ENCODE results near the gene VWA1.
"Not testable (repeated sequence)": the region's sequence is repeated elsewhere in the genome, so short reads cannot be mapped to it uniquely, and the experiment has no call there.

VWA1 gene

GRCh38 chr1:1461721-1462317, 26.3 kb downstream of the VWA1 start:
- no peak for DNase-seq

- no peak for DNase-seq
Observed at GRCh38 chr1:1462318-1462966, 27.0 kb downstream of the VWA1 start.

- DNase-seq: no peak
Observed at GRCh38 chr1:1463312-1463711, 27.8 kb downstream of the VWA1 start.

- not testable (repeated sequence) for DNase-seq
Observed at GRCh38 chr1:1468196-1468985, 32.9 kb downstream of the VWA1 start.

GRCh38 chr1:1470626-1471388, 35.3 kb downstream of the VWA1 start:
- no peak for DNase-seq

DNA sequence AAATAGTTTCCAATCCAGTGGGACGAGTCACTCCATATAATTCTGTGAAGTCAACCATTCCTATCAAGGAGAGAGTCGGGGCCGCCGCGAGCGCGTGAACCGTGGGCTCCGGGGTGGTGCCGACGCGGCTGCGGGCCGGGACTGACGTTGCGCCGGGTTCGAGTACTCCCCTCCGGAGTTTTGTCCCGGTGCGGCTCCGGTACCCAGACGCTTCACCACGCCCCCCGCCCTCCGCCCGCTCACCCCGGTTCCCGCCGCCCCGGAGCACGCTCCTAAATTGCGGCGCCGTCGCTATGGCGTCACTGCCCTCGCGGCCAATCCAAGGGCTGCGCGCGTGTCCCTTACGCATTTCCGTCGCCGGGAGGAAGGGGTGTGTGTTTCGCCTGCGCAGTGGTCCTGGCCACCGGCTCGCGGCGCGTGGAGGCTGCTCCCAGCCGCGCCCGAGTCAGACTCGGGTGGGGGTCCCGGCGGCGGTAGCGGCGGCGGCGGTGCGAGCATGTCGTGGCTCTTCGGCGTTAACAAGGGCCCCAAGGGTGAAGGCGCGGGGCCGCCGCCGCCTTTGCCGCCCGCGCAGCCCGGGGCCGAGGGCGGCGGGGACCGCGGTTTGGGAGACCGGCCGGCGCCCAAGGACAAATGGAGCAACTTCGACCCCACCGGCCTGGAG, 36.0 kb downstream of the VWA1 start, which contains the start of gene ATAD3B:
Gene ATAD3B (plus strand): TSS at position 377 of the 664 bp plus-strand sequence. CDS start 120 bp downstream, at position 497.
- peak; percentile 75 for DNase-seq

DNA sequence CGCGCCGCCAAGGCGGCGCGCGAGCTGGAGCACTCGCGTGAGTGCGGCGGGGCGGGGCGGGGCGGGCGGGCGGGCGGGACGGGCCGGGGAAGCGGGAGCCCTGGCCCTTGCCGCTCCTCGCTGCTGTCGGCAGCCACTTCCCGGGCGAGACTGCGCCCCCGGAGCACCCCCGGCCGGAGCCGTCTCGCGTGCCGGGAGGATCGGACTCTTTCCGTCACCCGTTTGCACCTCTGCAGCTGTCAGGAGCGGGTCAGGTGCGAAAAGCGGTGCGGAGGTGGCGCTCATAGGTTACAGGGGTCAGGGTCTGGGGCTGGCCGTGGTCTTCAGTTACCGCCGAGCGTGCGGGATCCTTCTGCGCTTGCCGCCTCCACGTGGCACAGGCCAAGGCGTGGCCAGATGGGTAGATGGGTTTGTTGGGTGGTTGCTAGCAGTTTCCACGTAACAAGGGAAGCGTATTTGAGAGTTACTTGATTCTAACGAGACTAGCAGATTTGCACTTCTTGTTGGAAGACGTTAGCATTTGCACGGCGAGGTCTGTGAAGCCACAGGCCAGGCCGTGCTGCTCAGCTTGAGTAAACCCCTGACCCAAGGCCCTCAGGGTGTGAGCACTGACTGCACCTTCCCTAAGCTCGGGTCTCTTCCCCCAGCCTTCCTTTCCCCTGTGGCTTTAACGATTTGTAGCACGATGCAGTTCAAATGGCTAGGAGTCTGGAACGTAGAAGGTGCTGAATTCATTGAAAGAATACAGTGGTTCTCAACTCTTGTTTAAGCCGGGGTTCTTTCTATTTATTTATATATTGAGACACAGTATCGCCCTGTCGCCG, 36.8 kb downstream of the VWA1 start:
- DNase-seq: not testable (repeated sequence)

DNA sequence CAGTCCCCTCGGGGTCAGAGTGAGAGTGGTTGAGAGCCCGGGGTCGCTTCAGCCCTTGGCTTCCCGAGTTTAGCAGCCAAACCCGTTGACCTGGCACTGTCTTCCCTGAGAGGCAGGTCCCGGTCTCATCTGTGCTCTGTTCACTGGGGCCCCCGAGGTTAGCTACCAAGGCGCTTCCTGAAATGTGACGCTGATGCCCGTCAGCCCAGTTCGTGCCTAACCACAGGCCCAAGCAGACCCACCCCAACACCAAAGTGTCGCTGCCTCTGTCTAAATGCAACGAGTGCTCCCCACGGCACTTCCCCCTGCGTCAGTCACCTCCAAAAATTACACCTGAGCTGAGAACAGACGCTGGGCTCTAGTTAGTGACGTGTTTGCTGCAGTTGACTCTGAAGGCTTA, 40.5 kb downstream of the VWA1 start:
- DNase-seq: not testable (repeated sequence)

DNA sequence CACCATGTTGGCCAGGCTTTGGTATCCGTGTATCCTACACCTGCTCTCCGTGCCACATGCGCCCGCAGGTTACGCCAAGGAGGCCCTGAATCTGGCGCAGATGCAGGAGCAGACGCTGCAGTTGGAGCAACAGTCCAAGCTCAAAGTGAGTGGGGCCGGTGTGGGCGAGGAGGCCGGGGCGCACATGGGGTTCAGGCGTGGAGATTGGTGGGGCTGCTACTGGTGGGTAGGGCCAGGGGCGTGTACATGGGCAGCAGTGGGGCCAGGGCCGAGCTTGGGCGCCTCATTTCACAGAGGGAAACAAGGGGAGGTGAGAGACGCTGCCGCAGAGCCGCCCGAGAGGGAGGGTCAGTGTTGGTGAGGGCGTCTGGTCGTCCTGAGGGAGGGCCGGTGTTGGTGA, 41.7 kb downstream of the VWA1 start:
- DNase-seq: no peak

DNA sequence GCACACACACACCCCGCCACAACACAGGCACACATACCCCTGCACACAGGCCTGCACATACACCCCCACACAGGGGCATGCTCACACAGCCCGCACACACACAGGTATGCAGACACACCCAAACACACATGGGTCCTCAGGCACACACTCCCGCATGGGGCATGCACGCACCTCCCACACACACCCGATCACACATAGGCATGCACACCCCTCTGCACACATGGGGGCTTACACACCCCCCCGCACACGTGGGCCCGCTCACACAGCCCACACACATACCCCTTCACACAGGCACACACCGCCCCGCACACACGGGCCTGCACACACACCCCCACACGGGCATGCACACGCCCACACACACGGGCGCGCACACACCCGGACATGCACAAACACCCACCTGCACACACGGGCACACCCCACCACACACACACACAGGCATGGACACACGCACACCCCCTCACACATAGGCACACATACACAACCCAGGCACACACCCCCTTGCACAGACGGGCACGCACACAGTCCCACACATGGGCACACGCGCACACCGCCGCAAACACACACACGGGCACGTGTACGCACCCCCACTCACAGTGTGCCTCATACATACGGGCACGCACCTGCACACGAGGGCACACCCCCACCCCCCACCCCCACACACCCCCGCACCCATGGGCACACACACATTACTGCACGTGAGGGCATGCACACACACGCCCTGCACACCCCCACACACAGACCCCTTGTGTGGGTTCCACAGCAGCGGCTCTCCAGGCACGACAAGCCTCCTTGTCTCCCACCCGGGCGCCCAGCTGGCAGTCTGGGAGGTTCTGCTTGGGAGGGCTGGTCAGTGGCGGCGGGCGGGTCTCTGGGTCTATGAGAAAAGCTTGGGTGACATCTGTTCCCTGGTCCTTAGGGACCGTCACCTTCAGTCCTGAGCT, 44.3 kb downstream of the VWA1 start:
- no peak for DNase-seq

DNA sequence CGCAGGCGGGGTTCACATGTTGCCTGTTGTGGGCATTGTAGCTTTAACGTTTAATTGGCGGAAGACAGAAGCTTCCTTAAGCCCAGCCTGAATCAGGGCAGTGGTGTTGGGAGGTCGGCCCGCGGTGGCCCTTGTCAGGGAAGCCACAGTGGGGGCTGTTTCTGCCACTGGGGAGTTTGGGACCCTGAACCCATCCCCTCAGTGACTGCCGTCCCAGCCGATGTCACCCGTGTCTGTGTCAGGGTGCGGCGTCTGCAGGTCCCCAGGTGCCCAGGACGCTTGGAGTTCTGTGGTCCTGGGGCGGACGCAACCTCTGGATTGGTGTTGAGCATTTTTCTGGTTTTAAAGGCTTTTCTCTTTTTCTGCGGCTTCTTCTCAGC, 45.0 kb downstream of the VWA1 start:
- not testable (repeated sequence) for DNase-seq

- not testable (repeated sequence) for DNase-seq
Observed at GRCh38 chr1:1481811-1482210, 46.3 kb downstream of the VWA1 start.

- no peak for DNase-seq
Observed at GRCh38 chr1:1482856-1483255, 47.4 kb downstream of the VWA1 start.

DNA sequence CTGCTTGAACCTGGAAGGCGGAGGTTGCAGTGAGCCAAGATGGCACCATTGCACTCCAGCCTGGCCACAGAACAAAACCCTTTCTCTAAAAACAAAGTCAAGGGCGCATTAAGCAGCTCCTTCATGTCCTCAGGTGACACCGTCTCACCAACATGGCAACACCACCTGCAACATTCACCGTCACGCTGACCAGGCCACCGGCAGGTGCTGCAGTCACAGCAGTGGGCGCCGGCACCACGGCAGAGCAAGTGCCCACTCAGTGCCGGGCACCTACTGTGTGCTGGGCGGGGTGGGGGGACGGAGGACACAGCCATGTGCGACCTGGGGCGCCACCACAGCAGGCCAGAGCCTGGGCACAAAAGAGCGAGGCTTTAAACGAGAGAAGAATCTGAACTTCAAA, 48.2 kb downstream of the VWA1 start:
- no peak for DNase-seq

GRCh38 chr1:1484976-1485750, 49.7 kb downstream of the VWA1 start:
- DNase-seq: not testable (repeated sequence)

- not testable (repeated sequence) for DNase-seq
Observed at GRCh38 chr1:1485755-1486317, 50.3 kb downstream of the VWA1 start.

- no peak for DNase-seq
Observed at GRCh38 chr1:1487701-1488100, 52.2 kb downstream of the VWA1 start.

GRCh38 chr1:1489231-1489630, 53.7 kb downstream of the VWA1 start:
- no peak for DNase-seq

DNA sequence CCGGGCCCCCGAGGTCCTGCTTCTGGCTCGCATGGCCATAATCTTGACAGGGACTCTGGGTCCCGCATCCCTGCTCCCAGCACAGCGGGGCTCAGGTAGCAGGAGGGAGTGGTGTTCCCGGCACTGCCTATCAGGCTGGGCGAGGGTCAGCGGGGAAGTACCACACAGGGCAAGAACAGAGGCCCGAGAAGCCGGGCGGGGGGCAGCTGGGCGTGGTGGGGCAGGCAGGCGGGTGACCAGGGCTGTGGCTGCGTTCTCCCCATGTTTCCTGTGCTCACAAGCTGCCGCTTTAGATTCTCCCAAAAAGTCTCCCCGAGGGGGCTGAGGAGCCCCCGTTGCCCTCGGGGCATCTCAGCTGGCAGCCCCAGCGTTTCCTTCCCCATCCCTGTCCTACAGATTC, 54.4 kb downstream of the VWA1 start:
- DNase-seq: no peak

All from NCI-H526 treated with DMSO at 0.1 percent for 48 hours (cell line).